Liver (tissue), 3 donors: Measurements from ENCODE around the gene LSR.

Experiments
- CTCF ChIP-seq: fragments of 150-350 bp; IDR thresholded peaks from 2 replicates; pipeline ENCODE4 v1.5.1; 2017; ENCODE audit warnings: improper control_type of control experiment, low read depth, low read length; ENCODE audit not compliant: missing input control
- GABPA ChIP-seq, 2 donors: IDR thresholded peaks in 1 of 2; conservative IDR thresholded peaks in 1 of 2; 2 replicates each; pipeline ENCODE4 v1.6.1; 2016; ENCODE audit warnings: antibody characterized with exemption in 2 of 2, mild to moderate bottlenecking in 1 of 2, moderate library complexity in 1 of 2
- JUND ChIP-seq, 2 donors: IDR thresholded peaks; 2 replicates each; pipeline ENCODE4 v1.6.1; 2016; ENCODE audit warnings: antibody characterized with exemption in 2 of 2
- MAX ChIP-seq: IDR thresholded peaks from 2 replicates; pipeline ENCODE4 v1.6.1; 2016; ENCODE audit warnings: antibody characterized with exemption
- SP1 ChIP-seq: IDR thresholded peaks from 2 replicates; pipeline ENCODE4 v1.6.1; 2018; ENCODE audit warnings: antibody characterized with exemption, mild to moderate bottlenecking
- ZBTB33 ChIP-seq: IDR thresholded peaks from 2 replicates; pipeline ENCODE4 v1.6.1; 2016; ENCODE audit warnings: antibody characterized with exemption
- TF ChIP-seq, protein P1 (sequence below): IDR thresholded peaks from 2 replicates; pipeline ENCODE4 v1.6.1; 2016; ENCODE audit warnings: antibody characterized with exemption
- donor health status: healthy.
- donor health status: healthy.

- TF ChIP-seq CTCF (no peak), JUND (IDR thresholded peaks at IDR 0.05) (no peak), MAX (no peak), SP1 (no peak), ZBTB33 (no peak), GABPA (IDR thresholded peaks at IDR 0.05 in 1 of 2, conservative IDR thresholded peaks at IDR 0.05 in 1 of 2) (no peak)
- TF ChIP-seq, protein P1, sequence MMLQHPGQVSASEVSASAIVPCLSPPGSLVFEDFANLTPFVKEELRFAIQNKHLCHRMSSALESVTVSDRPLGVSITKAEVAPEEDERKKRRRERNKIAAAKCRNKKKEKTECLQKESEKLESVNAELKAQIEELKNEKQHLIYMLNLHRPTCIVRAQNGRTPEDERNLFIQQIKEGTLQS, result no peak
These were observed 43.0 kb upstream of the LSR start for GRCh38 chr19:35205733-35206323.
